Fibroblast of lung (primary cell): ENCODE data around the gene RSAD1. TPM values are rescaled to one million over a fixed set of nuclear protein-coding genes. Genes with fewer than 3 reads are reported as not detected.

ENCODE experiments used
- DNase-seq, 2 donors: peaks; one replicate each; pipeline versions ENCODE4 v3.0.0 to v3.0.0-alpha.2; 2010; ENCODE audit warnings: low read depth in 2 of 2
- H2AFZ ChIP-seq: 2 replicates; pipeline ENCODE4 v1.5.1; 2012; ENCODE audit warnings: low read length, control low read depth, inconsistent platforms
- H3K27ac ChIP-seq: 2 replicates; pipeline ENCODE4 v1.5.1; 2011; ENCODE audit warnings: low read length, control low read depth; ENCODE audit not compliant: insufficient read depth
- H3K27me3 ChIP-seq: 2 replicates; pipeline ENCODE4 v1.5.1; 2011; ENCODE audit warnings: mild to moderate bottlenecking, low read length; ENCODE audit not compliant: control insufficient read depth, insufficient read depth
- H3K36me3 ChIP-seq: 2 replicates; pipeline ENCODE4 v1.5.1; 2011; ENCODE audit warnings: low read length; ENCODE audit not compliant: control insufficient read depth, insufficient read depth
- H3K4me1 ChIP-seq: 2 replicates; pipeline ENCODE4 v1.5.1; 2011; ENCODE audit warnings: low read length; ENCODE audit not compliant: control insufficient read depth, insufficient read depth; ENCODE audit errors: extremely low read depth
- H3K4me2 ChIP-seq: 2 replicates; pipeline ENCODE4 v1.5.1; 2011; ENCODE audit warnings: low read length, control low read depth; ENCODE audit not compliant: insufficient read depth; ENCODE audit errors: extremely low read depth
- H3K4me3 ChIP-seq, 4 experiments: fragments of 200-600 bp in 1 of 4; sonication (generic) in 1 of 4; replicated peaks in 1 of 4; 2 replicates each; pipeline ENCODE4 v1.5.1; 2011 to 2016; ENCODE audit warnings: low read length in 4 of 4, low read depth in 3 of 4, mild to moderate bottlenecking in 3 of 4, control low read depth in 2 of 4, inconsistent platforms in 1 of 4, mixed read lengths in 1 of 4; ENCODE audit not compliant: insufficient read depth in 1 of 4; ENCODE audit errors: control extremely low read depth in 1 of 4
- H3K79me2 ChIP-seq: 2 replicates; pipeline ENCODE4 v1.5.1; 2012; ENCODE audit warnings: mild to moderate bottlenecking, low read length, inconsistent platforms; ENCODE audit not compliant: control insufficient read depth, insufficient read depth
- H3K9ac ChIP-seq: 2 replicates; pipeline ENCODE4 v1.5.1; 2011; ENCODE audit warnings: mild to moderate bottlenecking, low read length, control low read depth; ENCODE audit not compliant: insufficient read depth
- H3K9me3 ChIP-seq: 2 replicates; pipeline ENCODE4 v1.5.1; 2012; ENCODE audit warnings: low read depth, low read length; ENCODE audit not compliant: control insufficient read depth, insufficient read depth
- H4K20me1 ChIP-seq: 2 replicates; pipeline ENCODE4 v1.5.1; 2011; ENCODE audit warnings: low read length; ENCODE audit not compliant: control insufficient read depth, insufficient read depth; ENCODE audit errors: extremely low read depth
- EZH2 ChIP-seq: IDR thresholded peaks from 2 replicates; pipeline ENCODE4 v1.5.1; 2012; ENCODE audit warnings: low read length, control low read depth, mild to moderate bottlenecking; ENCODE audit errors: missing control alignments
- polyA plus RNA-seq, 2 donors: library from polyadenylated mRNA; depleted of rRNA in 1 of 2; stranded (reverse) in 1 of 2; unstranded in 1 of 2; fragments of >200 nt; gene quantifications; 2 replicates each; pipeline ENCODE4 v1.2.1, GENCODE V29; 2011 to 2012; ENCODE audit warnings: missing spikeins in 1 of 2
- total RNA-seq: library from RNA; depleted of rRNA; stranded (reverse); fragments of >200 nt; gene quantifications from 2 replicates; pipeline ENCODE4 v1.2.1, GENCODE V29; 2014
- TF ChIP-seq, protein P1 (sequence below), 2 donors: IDR thresholded peaks in 1 of 2; conservative IDR thresholded peaks in 1 of 2; 1 replicate in 1 of 2; 2 replicates in 1 of 2; pipeline ENCODE4 v1.5.1; 2011 to 2012; ENCODE audit warnings: low read length in 2 of 2, control low read depth in 1 of 2, inconsistent platforms in 1 of 2, low read depth in 1 of 2, mild to moderate bottlenecking in 1 of 2

The RSAD1 gene
- total and polyA plus RNA-seq, 2 donors (not counting 1 experiment from before 2014, with no cell fraction given) = 12.5 to 28.4 TPM

DNA sequence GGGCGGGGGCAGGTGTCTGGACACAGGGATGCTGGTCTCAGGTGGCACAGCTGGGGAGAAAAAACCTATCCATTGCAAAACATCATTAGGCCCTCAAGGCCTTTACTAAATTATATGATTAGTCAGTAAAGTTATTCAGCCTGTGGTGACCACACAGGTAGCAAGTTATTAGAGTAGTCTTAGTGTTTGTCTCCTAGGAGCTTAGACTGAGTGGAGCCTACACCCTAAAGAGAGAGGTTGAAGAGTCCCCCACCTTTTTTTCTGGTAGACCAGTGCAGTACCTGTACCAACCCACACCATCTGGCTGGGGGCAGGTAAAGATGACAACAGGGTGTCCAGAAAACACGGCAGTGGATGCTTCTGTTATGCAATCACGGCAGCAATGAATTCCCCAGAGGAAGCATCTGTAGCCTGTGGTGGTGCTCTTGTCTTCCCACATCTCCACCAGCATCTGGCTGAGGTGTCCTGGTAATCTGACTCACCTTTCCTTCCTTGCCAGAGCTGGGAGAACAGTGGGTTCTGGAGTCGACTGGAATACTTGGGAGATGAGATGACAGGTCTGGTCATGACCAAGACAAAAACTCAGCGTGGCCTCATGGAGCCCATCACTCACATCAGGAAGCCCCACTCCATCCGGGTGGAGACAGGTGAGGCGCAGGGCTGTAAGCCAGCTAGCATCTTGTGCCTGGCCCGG, 40.6 kb downstream of the RSAD1 start:
- Histone ChIP-seq H3K27me3 (peaks cover 8% of the 10 kb centered on the region), H2AFZ (no peak overlapping the region), H3K9ac (no peak overlapping the region), H4K20me1 (no peaks in the 10 kb centered on the region), H3K9me3 (no peaks in the 10 kb centered on the region), H3K4me2 (no peak overlapping the region), H3K36me3 (no peaks in the 10 kb centered on the region), H3K4me1 (no peaks in the 10 kb centered on the region), H3K4me3 (no peak overlapping the region), H3K79me2 (no peaks in the 10 kb centered on the region), H3K27ac (no peak overlapping the region)
- DNase-seq = no peak
- no peak for TF ChIP-seq EZH2
- TF ChIP-seq, protein P1, sequence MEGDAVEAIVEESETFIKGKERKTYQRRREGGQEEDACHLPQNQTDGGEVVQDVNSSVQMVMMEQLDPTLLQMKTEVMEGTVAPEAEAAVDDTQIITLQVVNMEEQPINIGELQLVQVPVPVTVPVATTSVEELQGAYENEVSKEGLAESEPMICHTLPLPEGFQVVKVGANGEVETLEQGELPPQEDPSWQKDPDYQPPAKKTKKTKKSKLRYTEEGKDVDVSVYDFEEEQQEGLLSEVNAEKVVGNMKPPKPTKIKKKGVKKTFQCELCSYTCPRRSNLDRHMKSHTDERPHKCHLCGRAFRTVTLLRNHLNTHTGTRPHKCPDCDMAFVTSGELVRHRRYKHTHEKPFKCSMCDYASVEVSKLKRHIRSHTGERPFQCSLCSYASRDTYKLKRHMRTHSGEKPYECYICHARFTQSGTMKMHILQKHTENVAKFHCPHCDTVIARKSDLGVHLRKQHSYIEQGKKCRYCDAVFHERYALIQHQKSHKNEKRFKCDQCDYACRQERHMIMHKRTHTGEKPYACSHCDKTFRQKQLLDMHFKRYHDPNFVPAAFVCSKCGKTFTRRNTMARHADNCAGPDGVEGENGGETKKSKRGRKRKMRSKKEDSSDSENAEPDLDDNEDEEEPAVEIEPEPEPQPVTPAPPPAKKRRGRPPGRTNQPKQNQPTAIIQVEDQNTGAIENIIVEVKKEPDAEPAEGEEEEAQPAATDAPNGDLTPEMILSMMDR (conservative IDR thresholded peaks at IDR 0.05 in 1 of 2, IDR thresholded peaks at IDR 0.05 in 1 of 2; ENCODE audit: low read depth in 1 of 2, low read length in 2 of 2) = no peak

DNA sequence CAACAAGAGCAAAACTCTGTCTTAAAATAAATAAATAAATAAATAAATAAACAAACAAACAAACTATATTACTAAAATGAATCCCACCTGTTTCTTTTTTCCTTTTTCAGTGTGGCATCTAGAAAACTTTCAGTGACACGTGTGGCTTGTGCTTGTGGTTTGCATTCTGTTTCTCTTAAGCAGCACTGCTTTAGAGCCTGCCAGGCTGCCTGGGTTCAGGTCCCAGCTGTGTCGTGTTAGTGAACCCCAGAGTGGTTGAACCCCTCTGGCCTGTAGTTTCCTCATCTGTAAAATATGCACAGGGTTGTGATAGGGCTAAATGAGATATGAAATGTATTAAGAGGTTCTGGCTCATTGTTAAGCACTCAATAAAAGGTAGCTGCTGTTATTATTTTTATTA, 41.8 kb downstream of the RSAD1 start:
- no peak for DNase-seq
- no peaks in the 10 kb centered on the region for H3K4me1 ChIP-seq
- TF ChIP-seq, protein P1 (conservative IDR thresholded peaks at IDR 0.05 in 1 of 2, IDR thresholded peaks at IDR 0.05 in 1 of 2; ENCODE audit: low read depth in 1 of 2, low read length in 2 of 2) = no peak
- no peak for TF ChIP-seq EZH2
- H2AFZ ChIP-seq = no peak overlapping the region
- no peak overlapping the region for H3K4me2 ChIP-seq
- H3K79me2 ChIP-seq = no peaks in the 10 kb centered on the region
- no peak overlapping the region for H3K27ac ChIP-seq
- H3K9me3 ChIP-seq = no peaks in the 10 kb centered on the region
- peaks cover 8% of the 10 kb centered on the region for H3K27me3 ChIP-seq
- H3K4me3 ChIP-seq = no peak overlapping the region
- no peaks in the 10 kb centered on the region for H4K20me1 ChIP-seq
- no peaks in the 10 kb centered on the region for H3K36me3 ChIP-seq
- no peak overlapping the region for H3K9ac ChIP-seq

DNA sequence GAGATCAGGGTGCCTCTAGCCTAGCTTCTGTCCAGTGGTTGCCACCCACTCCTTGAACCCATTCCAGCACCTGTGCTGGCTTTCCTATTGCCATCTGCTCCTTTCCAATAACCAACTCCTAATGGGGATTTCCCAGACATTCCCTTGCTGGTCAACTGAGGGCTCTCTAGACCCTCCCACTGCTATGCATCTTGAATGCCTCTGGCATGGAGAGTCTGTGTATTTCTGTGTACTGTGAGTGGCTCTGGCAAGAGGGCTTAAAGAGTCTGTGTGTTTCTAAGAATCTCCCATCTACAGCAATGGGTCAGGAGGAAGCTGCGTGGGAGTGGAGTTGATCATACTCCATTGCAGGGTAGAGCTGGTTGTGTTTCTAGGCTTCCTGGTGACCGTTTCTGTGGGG, 42.9 kb downstream of the RSAD1 start:
- Histone ChIP-seq H3K27ac (no peak overlapping the region), H3K27me3 (peaks cover 10% of the 10 kb centered on the region), H3K4me3 (no peak overlapping the region), H3K9me3 (no peaks in the 10 kb centered on the region), H2AFZ (no peak overlapping the region), H4K20me1 (no peaks in the 10 kb centered on the region), H3K4me1 (no peaks in the 10 kb centered on the region), H3K79me2 (no peaks in the 10 kb centered on the region), H3K9ac (no peak overlapping the region), H3K4me2 (no peak overlapping the region), H3K36me3 (no peaks in the 10 kb centered on the region)
- no peak for DNase-seq
- no peak for TF ChIP-seq EZH2
- TF ChIP-seq, protein P1 (conservative IDR thresholded peaks at IDR 0.05 in 1 of 2, IDR thresholded peaks at IDR 0.05 in 1 of 2; ENCODE audit: low read depth in 1 of 2, low read length in 2 of 2) = no peak
